Bronchial epithelial cell (primary cell): Measurements from ENCODE around the gene LAMA2. TPM values are rescaled to one million over a fixed set of nuclear protein-coding genes. Genes with fewer than 3 reads are reported as not detected.

ENCODE experiments used
- DNase-seq: peaks from one replicate; pipeline ENCODE4 v3.0.0-alpha.2; 2010; ENCODE audit warnings: low read depth
- FAIRE-seq: peaks from 2 replicates; lab custom pipeline; 2011; peaks lifted over from hg19 to GRCh38; lab: Jason Lieb, UNC
- H3K27me3 ChIP-seq: 2 replicates; pipeline ENCODE4 v1.5.1; 2011; ENCODE audit warnings: low read length; ENCODE audit not compliant: control insufficient read depth, insufficient read depth
- H3K36me3 ChIP-seq: 2 replicates; pipeline ENCODE4 v1.5.1; 2011; ENCODE audit warnings: low read length; ENCODE audit not compliant: control insufficient read depth, insufficient read depth
- H3K4me3 ChIP-seq: 2 replicates; pipeline ENCODE4 v1.5.1; 2011; ENCODE audit warnings: mild to moderate bottlenecking, low read depth, low read length, control low read depth
- total RNA-seq: library from RNA; depleted of rRNA; stranded (reverse); fragments of >200 nt; gene quantifications from 2 replicates; pipeline ENCODE4 v1.2.1, GENCODE V29; 2014
- TF ChIP-seq, protein P1 (sequence below): IDR thresholded peaks from 2 replicates; pipeline ENCODE4 v1.5.1; 2011; ENCODE audit warnings: mild to moderate bottlenecking, moderate library complexity, low read length, control low read depth, inconsistent platforms; ENCODE audit not compliant: insufficient read depth, severe bottlenecking

The LAMA2 gene, protein sequence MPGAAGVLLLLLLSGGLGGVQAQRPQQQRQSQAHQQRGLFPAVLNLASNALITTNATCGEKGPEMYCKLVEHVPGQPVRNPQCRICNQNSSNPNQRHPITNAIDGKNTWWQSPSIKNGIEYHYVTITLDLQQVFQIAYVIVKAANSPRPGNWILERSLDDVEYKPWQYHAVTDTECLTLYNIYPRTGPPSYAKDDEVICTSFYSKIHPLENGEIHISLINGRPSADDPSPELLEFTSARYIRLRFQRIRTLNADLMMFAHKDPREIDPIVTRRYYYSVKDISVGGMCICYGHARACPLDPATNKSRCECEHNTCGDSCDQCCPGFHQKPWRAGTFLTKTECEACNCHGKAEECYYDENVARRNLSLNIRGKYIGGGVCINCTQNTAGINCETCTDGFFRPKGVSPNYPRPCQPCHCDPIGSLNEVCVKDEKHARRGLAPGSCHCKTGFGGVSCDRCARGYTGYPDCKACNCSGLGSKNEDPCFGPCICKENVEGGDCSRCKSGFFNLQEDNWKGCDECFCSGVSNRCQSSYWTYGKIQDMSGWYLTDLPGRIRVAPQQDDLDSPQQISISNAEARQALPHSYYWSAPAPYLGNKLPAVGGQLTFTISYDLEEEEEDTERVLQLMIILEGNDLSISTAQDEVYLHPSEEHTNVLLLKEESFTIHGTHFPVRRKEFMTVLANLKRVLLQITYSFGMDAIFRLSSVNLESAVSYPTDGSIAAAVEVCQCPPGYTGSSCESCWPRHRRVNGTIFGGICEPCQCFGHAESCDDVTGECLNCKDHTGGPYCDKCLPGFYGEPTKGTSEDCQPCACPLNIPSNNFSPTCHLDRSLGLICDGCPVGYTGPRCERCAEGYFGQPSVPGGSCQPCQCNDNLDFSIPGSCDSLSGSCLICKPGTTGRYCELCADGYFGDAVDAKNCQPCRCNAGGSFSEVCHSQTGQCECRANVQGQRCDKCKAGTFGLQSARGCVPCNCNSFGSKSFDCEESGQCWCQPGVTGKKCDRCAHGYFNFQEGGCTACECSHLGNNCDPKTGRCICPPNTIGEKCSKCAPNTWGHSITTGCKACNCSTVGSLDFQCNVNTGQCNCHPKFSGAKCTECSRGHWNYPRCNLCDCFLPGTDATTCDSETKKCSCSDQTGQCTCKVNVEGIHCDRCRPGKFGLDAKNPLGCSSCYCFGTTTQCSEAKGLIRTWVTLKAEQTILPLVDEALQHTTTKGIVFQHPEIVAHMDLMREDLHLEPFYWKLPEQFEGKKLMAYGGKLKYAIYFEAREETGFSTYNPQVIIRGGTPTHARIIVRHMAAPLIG (N-terminal part only)
- total RNA-seq = under 0.01 and 2.6 TPM in 2 replicates

DNA sequence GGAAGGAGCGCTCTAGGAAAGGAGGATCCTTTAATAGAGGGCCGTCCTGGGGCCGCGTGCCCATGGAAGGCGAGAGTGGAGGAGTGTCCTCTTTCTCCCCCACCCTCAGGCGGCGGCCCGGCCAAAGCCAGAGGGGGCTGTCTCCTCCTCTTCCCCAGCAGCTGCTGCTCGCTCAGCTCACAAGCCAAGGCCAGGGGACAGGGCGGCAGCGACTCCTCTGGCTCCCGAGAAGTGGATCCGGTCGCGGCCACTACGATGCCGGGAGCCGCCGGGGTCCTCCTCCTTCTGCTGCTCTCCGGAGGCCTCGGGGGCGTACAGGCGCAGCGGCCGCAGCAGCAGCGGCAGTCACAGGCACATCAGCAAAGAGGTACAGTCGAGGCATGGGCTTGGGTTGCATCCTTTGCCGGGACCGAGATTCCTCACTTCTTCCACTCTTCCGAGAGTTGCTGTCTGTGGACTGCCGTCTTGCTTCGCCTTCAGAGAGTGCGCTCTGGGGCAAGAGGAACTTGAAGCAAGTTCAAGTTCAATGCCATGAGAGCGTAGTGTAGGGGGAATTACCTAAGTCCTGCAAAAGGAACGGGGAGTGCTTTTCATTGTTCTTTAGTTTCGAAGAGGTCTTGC, at the start of gene LAMA2:
Gene LAMA2 (plus strand): TSS at position 148 of the 621 bp plus-strand sequence. CDS start 108 bp downstream, at position 256.
- TF ChIP-seq, protein P1, sequence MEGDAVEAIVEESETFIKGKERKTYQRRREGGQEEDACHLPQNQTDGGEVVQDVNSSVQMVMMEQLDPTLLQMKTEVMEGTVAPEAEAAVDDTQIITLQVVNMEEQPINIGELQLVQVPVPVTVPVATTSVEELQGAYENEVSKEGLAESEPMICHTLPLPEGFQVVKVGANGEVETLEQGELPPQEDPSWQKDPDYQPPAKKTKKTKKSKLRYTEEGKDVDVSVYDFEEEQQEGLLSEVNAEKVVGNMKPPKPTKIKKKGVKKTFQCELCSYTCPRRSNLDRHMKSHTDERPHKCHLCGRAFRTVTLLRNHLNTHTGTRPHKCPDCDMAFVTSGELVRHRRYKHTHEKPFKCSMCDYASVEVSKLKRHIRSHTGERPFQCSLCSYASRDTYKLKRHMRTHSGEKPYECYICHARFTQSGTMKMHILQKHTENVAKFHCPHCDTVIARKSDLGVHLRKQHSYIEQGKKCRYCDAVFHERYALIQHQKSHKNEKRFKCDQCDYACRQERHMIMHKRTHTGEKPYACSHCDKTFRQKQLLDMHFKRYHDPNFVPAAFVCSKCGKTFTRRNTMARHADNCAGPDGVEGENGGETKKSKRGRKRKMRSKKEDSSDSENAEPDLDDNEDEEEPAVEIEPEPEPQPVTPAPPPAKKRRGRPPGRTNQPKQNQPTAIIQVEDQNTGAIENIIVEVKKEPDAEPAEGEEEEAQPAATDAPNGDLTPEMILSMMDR = no peak
- Histone ChIP-seq H3K27me3 (no peaks in the 10 kb centered on the region), H3K36me3 (no peaks in the 10 kb centered on the region), H3K4me3 (peak within 1 kb of the TSS; percentile 29)
- peak; percentile 21 for DNase-seq
- FAIRE-seq = no peak

DNA sequence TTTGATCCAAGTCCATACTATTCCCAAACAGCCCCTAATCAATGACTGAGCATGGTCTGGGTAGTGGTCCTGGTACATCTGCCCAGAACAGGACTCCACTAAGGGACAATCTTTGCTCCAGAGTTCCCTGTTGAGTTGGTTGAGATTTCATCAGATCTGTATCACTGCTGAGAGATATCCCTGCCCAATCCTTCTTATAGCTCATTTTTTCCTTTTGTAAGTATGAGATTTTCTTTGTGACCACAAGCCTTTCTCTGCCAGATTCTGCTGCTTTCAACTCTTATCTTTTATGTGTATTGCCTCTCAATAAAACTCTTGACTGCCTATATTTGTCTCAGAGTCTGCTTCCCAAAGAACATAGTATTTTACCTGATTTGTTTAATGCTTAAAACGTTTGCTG, 46.2 kb upstream of the LAMA2 start:
- no peak for DNase-seq
- peak; percentile 7 for FAIRE-seq
- TF ChIP-seq, protein P1 = no peak
- Histone ChIP-seq H3K27me3 (no peaks in the 10 kb centered on the region), H3K36me3 (no peaks in the 10 kb centered on the region), H3K4me3 (no peak overlapping the region)

DNA sequence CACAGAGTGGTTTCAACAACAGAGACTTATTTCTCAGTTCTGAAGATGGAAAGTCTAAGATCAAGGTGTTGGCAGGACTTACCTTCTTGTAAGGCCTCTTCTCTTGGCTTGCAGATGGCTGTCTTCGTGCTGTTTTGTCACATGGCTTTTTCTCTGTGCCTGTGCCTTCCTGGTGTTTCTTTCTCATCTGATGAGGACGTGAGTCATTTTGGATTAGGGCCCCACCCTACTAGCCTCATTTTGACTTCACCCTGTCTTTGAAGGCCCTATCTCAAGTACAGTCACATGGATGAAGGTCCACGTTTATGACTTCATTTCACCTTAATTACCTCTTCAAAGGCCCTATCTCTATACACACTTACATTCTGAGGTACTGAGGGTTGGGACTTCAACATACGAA, 41.4 kb upstream of the LAMA2 start:
- Histone ChIP-seq H3K36me3 (no peaks in the 10 kb centered on the region), H3K27me3 (no peaks in the 10 kb centered on the region), H3K4me3 (no peak overlapping the region)
- peak; percentile 22 for DNase-seq
- TF ChIP-seq, protein P1 = no peak
- FAIRE-seq = no peak

DNA sequence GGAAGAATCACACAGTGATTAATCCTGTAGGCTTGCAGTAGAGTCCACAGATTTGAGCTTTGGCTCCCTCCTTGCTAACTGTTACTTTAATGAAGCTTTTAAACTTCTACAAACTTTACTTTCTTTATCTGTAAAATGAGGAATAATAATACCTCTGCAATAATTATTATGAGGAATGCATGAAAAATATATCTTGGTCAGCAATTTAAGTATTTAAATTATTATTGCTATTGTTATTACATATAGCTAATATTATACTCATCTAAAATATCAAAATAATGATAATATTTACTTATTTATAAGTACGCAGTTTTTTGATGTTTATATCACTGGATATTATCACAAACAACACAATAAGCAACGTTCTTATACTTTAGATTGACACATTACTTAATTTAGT, 38.3 kb upstream of the LAMA2 start:
- H3K36me3 ChIP-seq = no peaks in the 10 kb centered on the region
- DNase-seq (no peak), FAIRE-seq (no peak)
- H3K4me3 ChIP-seq = no peak overlapping the region
- H3K27me3 ChIP-seq = no peaks in the 10 kb centered on the region
- TF ChIP-seq, protein P1 = no peak
